ENCODE data around the gene PKD2L1.

DNA sequence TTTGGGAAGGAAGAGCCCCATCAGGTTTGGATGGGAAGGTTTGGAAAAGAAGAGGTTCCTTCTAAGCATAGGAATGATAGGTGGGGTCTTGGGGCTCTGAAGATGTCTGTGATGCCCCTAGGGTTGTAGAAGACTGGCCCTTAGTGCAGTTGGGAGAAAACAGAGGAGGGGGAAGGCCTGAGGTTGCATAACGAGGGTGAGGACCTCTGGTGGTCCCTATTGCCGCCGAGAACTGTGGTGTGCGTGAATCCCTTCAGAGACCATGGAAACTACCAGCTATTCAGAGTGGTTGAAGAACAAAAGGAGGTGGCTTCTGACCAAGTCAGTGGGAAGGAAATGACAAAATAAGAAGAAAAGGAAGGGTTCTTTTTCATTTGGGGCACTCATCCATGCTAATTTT is 3.1 kb upstream of the PKD2L1 start:
- TF ChIP-seq CTCF (IDR thresholded peaks at IDR 0.05; ENCODE audit: poor library complexity, severe bottlenecking) (no peak), EP300 (conservative IDR thresholded peaks at IDR 0.05; ENCODE audit: poor library complexity, severe bottlenecking) (no peak), TAF1 (IDR thresholded peaks at IDR 0.05; ENCODE audit: low read depth) (no peak), RAD21 (conservative IDR thresholded peaks at IDR 0.05) (no peak)
